Fibroblast of skin of left quadriceps (primary cell): ENCODE measurements around the gene ARHGEF19.
"Not testable (repeated sequence)": the region's sequence is repeated elsewhere in the genome, so short reads cannot be mapped to it uniquely, and the experiment has no call there.

ENCODE experiments used
- DNase-seq, 2 experiments: peaks; one replicate each; pipeline ENCODE4 v3.0.0-alpha.2; 2013; ENCODE audit warnings: low read depth in 2 of 2

The ARHGEF19 gene

GRCh38 chr1:16205334-16205671 is 7.1 kb downstream of the ARHGEF19 start:
- DNase-seq, result no peak

- DNase-seq, result no peak
Measured at GRCh38 chr1:16204634-16205333, 7.7 kb downstream of the ARHGEF19 start.

- no peak for DNase-seq
Measured at GRCh38 chr1:16204216-16204615, 8.2 kb downstream of the ARHGEF19 start.

GRCh38 chr1:16203550-16203949 is 8.9 kb downstream of the ARHGEF19 start:
- DNase-seq, result no peak

GRCh38 chr1:16202281-16203210 is 9.9 kb downstream of the ARHGEF19 start:
- no peak for DNase-seq

- DNase-seq, result no peak
Measured at GRCh38 chr1:16199700-16200099, 12.8 kb downstream of the ARHGEF19 start.

GRCh38 chr1:16199157-16199501 is 13.3 kb downstream of the ARHGEF19 start:
- DNase-seq, result no peak

- DNase-seq, result no peak
Measured at GRCh38 chr1:16198444-16199156, 13.9 kb downstream of the ARHGEF19 start.

- no peak for DNase-seq
Measured at GRCh38 chr1:16196874-16197273, 15.6 kb downstream of the ARHGEF19 start.

- DNase-seq, result not testable (repeated sequence)
Measured at GRCh38 chr1:16196139-16196538, 16.3 kb downstream of the ARHGEF19 start.

GRCh38 chr1:16195518-16195905 is 16.9 kb downstream of the ARHGEF19 start:
- no peak for DNase-seq

GRCh38 chr1:16191916-16192546 is 20.4 kb downstream of the ARHGEF19 start:
- DNase-seq, result no peak

GRCh38 chr1:16191309-16191708 is 21.1 kb downstream of the ARHGEF19 start:
- DNase-seq, result no peak

- DNase-seq, result no peak
Measured at GRCh38 chr1:16189921-16190621, 22.4 kb downstream of the ARHGEF19 start.

- DNase-seq, result no peak
Measured at GRCh38 chr1:16189003-16189402, 23.4 kb downstream of the ARHGEF19 start.

GRCh38 chr1:16187748-16188401 is 24.6 kb downstream of the ARHGEF19 start:
- DNase-seq, result peak; percentile 40 to 48

GRCh38 chr1:16186655-16187235 is 25.7 kb downstream of the ARHGEF19 start:
- no peak for DNase-seq

- no peak for DNase-seq
Measured at GRCh38 chr1:16184557-16185303, 27.7 kb downstream of the ARHGEF19 start.

- no peak for DNase-seq
Measured at GRCh38 chr1:16183765-16184556, 28.5 kb downstream of the ARHGEF19 start.
